GM21515 (cell line): ENCODE results near the gene SLFN5.
"Not testable (repeated sequence)": the region's sequence is repeated elsewhere in the genome, so short reads cannot be mapped to it uniquely, and the experiment has no call there.

Experiments
- ATAC-seq: cut with Tn5 transposase; IDR thresholded peaks from one replicate; pipeline ENCODE4 v1.9.1; 2021; ENCODE audit not compliant: unreplicated experiment

SLFN5 gene

DNA sequence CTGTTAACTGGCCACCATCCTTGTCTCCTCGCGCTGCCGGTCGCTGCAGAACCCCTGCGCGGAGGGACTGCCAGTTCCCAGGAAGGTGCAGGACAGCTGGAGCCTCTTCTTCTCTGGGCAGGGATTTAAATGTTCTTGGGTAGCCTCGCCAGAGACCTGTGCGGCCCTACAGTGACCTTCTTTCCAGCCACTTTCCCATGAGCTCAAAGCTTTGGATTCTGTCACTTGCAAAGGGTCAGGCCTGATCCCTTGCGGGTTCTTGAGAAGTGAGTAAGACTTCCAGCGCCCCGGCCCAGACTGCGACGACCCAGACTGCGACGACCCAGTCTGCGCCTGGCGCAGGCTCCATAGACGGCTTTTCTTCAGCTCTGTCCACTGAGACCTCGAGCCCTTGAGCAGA is 1.4 kb upstream of the SLFN5 start:
- no peak for ATAC-seq

- ATAC-seq, result peak; percentile 60
Measured at GRCh38 chr17:35242158-35242804, 591 bp upstream of the SLFN5 start.

DNA sequence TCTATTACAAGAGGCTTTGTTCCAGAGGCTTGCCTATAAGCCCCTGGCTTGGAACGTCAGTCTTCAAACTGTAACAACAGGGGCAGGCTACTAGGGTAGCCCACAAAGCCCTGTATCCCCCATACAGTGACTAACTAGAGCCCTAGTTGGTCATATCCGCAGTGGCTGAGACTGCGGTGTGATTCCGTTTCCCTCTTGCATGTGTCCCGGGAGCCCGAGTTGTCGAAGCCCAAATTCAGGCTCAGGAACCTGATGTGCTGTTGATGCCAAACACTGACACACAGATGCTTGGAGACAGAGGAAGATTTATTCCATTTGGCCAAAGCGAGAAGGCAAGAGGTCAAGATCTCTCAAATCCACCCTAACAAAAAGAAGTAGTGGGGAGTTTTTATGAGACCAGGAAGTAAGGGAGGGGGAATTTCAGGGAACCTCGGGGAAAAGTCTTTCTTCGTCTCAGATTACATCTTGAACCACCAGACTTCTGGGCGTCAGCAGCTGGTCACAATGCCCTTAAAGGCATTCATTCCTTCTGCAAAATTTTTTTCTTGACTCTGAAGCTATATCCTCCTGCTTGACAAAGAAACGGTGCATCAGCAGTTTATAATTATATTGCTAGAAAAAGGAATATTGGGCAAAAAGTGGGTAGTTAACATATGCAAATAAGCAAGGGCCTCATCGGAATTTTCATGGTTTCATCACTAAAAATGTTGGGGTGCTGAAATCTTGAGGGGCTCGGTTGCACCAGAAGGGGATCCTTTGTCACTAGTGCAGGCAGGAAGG is 879 bp downstream of the SLFN5 start:
- peak; percentile 5 for ATAC-seq

- no peak for ATAC-seq
Measured at GRCh38 chr17:35244341-35245195, 1.7 kb downstream of the SLFN5 start.

- ATAC-seq, result no peak
Measured at GRCh38 chr17:35245196-35245486, 2.3 kb downstream of the SLFN5 start.

DNA sequence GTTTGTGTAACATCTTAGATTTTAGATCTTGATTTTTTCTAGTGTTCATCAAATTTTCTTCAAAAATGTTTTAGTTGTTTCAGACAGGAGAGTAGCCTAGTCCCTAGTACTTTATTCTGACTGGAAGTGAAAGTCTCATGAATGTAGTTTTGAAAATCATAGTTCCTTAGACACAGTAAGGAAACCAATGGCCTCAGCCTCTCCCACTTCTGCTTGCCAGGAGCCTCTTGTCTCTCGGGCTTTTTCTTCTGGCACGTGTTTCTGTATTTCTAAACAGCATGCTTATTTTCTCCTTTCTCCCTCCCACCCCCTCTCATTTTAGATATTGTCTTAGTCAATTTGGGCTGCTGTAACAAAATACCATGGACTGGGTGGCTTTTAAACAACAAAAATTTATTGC is 9.8 kb downstream of the SLFN5 start:
- ATAC-seq, result no peak

- no peak for ATAC-seq
Measured at GRCh38 chr17:35254107-35254773, 11.4 kb downstream of the SLFN5 start.

DNA sequence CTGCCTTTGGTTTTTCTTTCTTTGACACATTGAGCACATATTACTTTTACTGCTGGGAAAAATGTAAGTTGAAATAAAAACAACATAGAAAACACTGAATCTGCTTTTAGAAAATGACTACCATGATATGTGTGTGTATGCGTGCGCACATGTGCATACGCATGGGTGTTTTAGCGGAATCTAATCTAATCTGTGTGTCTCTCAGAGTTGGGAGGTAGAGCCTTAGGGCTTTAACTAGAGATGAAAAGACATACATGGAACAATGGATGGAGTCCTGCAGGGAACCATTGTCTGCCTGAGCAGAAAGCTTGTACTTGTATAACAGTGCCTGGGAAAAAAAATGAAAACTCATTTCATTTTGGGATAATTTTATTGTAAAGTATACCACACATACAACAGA is 12.4 kb downstream of the SLFN5 start:
- no peak for ATAC-seq

DNA sequence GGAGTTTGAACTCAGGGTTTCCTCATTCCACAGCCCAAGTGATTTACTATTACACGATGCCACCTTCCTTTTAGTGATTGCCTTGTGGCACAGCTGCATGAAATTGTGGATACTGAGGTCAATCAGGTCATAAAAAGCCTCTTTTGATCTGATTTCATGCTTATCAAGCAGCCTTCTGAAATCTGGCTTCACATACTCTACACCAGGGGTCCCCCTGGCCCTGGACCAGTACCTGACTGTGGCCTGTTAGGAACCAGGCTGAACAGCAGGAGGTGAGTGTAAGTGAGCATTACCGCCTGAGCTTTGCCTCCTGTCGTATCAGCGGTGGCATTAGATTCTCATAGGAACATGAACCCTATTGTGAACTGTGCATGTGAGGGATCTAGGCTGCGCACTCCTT is 13.8 kb downstream of the SLFN5 start:
- ATAC-seq, result no peak

DNA sequence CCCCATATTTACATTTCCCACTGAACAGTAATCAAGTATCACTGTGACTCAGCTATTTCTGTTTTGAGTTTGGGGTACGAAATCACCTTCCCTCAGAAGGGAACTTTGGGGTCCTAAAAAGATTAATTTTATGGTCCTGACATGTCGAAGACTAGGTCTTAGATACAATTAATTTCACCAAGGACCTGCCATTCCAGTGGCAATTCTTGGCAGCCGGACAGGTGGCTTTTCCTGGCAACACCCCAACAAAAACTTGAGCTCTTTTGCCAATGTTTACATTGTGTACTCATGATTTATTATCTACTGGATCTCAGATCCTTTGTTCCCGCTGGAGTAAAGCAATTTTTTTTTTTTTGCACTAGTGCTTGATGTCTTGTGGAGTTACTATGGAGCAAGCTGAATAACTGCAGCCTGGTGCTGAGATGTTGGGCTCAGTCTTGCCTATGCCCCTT is 14.4 kb downstream of the SLFN5 start:
- no peak for ATAC-seq

DNA sequence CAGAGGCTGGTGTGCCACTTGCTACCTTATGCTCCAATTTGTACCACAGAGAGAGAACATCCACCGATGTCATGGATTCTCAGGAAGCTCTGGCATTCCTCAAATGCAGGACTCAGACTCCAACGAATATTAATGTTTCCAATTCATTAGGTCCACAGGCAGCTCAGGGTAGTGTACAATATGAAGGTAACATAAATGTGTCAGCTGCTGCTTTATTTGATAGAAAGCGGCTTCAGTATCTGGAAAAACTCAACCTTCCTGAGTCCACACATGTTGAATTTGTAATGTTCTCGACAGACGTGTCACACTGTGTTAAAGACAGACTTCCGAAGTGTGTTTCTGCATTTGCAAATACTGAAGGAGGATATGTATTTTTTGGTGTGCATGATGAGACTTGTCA is 16.1 kb downstream of the SLFN5 start:
- ATAC-seq, result no peak

DNA sequence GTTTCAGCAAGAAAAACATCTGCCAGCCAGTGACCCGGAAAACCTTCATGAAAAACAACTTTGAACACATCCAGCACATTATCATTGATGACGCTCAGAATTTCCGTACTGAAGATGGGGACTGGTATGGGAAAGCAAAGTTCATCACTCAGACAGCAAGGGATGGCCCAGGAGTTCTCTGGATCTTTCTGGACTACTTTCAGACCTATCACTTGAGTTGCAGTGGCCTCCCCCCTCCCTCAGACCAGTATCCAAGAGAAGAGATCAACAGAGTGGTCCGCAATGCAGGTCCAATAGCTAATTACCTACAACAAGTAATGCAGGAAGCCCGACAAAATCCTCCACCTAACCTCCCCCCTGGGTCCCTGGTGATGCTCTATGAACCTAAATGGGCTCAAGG is 22.2 kb downstream of the SLFN5 start:
- ATAC-seq, result no peak

GRCh38 chr17:35265566-35266141 is 22.8 kb downstream of the SLFN5 start:
- ATAC-seq, result no peak

DNA sequence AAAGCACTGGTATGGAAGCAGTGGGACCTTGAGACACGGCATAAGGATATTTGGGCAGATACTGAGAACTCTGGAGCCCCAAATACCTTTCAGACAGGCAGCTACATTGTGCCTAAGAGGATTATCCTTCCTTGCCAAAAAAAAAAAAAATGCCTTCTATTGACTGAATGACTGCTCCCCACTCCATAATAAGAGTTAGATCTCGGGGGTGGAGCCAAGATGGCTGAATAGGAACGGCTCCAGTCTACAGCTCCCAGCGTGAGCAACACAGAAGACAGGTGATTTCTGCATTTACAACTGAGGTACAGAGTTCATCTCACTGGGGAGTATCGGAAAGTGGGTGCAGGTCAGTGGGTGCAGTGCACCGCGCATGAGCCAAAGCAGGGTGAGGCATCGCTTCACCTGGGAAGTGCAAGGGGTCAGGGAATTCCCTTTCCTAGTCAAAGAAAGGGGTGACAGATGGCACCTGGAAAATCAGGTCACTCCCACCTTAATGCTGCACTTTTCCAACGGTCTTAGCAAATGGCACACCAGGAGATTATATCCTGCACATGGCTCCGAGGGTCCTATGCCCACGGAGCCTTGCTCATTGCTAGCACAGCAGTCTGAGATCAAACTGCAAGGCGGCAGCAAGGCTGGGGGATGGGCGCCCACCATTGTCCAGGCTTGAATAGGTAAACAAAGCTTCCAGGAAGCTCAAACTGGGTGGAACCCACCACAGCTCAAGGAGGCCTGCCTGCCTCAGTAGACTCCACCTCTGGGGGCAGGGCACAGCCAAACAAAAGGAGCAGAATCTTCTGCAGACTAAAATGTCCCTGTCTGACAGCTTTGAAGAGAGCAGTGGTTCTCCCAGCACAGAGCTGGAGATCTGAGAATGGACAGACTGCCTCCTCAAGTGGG is 31.5 kb downstream of the SLFN5 start:
- not testable (repeated sequence) for ATAC-seq

- not testable (repeated sequence) for ATAC-seq
Measured at GRCh38 chr17:35278454-35278853, 35.6 kb downstream of the SLFN5 start.

DNA sequence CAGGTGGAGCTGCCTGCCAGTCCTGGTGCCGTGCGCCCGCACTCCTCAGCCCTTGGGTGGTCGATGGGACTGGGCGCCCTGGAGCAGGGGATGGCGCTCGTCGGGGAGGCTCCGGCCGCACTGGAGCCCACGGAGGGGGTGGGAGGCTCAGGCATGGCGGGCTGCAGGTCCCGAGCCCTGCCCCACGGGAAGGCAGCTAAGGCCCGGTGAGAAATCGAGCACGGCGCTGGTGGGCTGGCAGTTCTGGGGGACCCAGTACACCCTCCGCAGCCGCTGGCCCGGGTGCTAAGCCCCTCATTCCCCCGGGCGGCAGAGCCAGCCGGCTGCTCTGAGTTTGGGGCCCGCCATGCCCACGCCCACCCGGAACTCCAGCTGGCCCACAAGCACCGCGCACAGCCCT is 36.0 kb downstream of the SLFN5 start:
- ATAC-seq, result not testable (repeated sequence)

GRCh38 chr17:35283767-35284166 is 40.9 kb downstream of the SLFN5 start:
- no peak for ATAC-seq

DNA sequence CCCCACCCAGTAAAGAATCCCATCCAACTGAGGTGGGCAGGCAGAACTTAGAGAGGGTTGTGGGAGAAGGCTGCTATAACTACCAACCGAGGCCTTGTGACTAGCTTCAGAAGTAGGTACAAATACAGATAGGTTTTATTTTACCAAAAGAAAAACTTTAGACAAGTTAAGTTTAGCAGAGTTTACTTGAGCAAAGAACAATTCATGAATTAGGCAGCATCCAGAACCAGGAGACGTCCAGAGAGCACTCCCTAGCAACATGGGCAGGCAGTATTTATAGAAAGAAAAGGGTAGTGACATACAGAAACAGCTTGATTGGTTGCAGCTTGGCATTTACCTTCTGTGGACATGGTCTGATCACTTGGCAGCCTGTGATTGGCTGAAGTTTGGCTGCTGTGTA is 42.1 kb downstream of the SLFN5 start:
- ATAC-seq, result no peak

GRCh38 chr17:35286120-35286781 is 43.4 kb downstream of the SLFN5 start:
- ATAC-seq, result no peak
